ENCODE results near the gene ELL2.
A peak's percentile ranks its signal among the peaks of the same experiment; 100 is the strongest.
"Not testable (repeated sequence)": the region's sequence is repeated elsewhere in the genome, so short reads cannot be mapped to it uniquely, and the experiment has no call there.

ELL2 gene

GRCh38 chr5:95908799-95909198, 52.9 kb downstream of the ELL2 start:
- H3K27ac ChIP-seq (ENCODE audit: poor library complexity, severe bottlenecking) = no peak overlapping the region
- H3K9me3 ChIP-seq (ENCODE audit: severe bottlenecking) = no peaks in the 10 kb centered on the region
- peaks cover 18% of the 10 kb centered on the region for H3K4me1 ChIP-seq (ENCODE audit: insufficient read depth, poor library complexity, severe bottlenecking)
- no peak for DNase-seq (ENCODE audit: low spot score)
- peak; percentile 43; the same call in 2 of the 3 replicates for ATAC-seq (ENCODE audit: low read depth)
- no peak for TF ChIP-seq CTCF (IDR thresholded peaks at IDR 0.05; ENCODE audit: poor library complexity, severe bottlenecking)
- H3K27me3 ChIP-seq (ENCODE audit: insufficient read depth, poor library complexity, severe bottlenecking) = no peaks in the 10 kb centered on the region
- peaks cover 95% of the 10 kb centered on the region for H3K36me3 ChIP-seq (ENCODE audit: low read depth)
- no peak overlapping the region for H3K4me3 ChIP-seq (ENCODE audit: severe bottlenecking)

- Histone ChIP-seq H3K36me3 (ENCODE audit: low read depth) (peaks cover 92% of the 10 kb centered on the region), H3K27me3 (ENCODE audit: insufficient read depth, poor library complexity, severe bottlenecking) (no peaks in the 10 kb centered on the region), H3K4me1 (ENCODE audit: insufficient read depth, poor library complexity, severe bottlenecking) (peaks cover 18% of the 10 kb centered on the region), H3K27ac (ENCODE audit: poor library complexity, severe bottlenecking) (peak overlapping the region; percentile 6), H3K4me3 (ENCODE audit: severe bottlenecking) (no peak overlapping the region), H3K9me3 (ENCODE audit: severe bottlenecking) (no peaks in the 10 kb centered on the region)
- no peak for TF ChIP-seq CTCF (IDR thresholded peaks at IDR 0.05; ENCODE audit: poor library complexity, severe bottlenecking)
- ATAC-seq (ENCODE audit: low read depth) (no peak), DNase-seq (ENCODE audit: low spot score) (no peak)
These were observed 53.6 kb downstream of the ELL2 start for GRCh38 chr5:95907740-95908706.

- no peak for ATAC-seq (ENCODE audit: low read depth)
- Histone ChIP-seq H3K9me3 (ENCODE audit: severe bottlenecking) (no peaks in the 10 kb centered on the region), H3K4me1 (ENCODE audit: insufficient read depth, poor library complexity, severe bottlenecking) (peaks cover 25% of the 10 kb centered on the region), H3K27ac (ENCODE audit: poor library complexity, severe bottlenecking) (peak overlapping the region; percentile 6), H3K27me3 (ENCODE audit: insufficient read depth, poor library complexity, severe bottlenecking) (no peaks in the 10 kb centered on the region), H3K4me3 (ENCODE audit: severe bottlenecking) (no peak overlapping the region), H3K36me3 (ENCODE audit: low read depth) (peaks cover 87% of the 10 kb centered on the region)
- DNase-seq (ENCODE audit: low spot score) = no peak
- no peak for TF ChIP-seq CTCF (IDR thresholded peaks at IDR 0.05; ENCODE audit: poor library complexity, severe bottlenecking)
These were observed 54.5 kb downstream of the ELL2 start for GRCh38 chr5:95907067-95907705.

GRCh38 chr5:95906398-95906797, 55.3 kb downstream of the ELL2 start:
- H3K27me3 ChIP-seq (ENCODE audit: insufficient read depth, poor library complexity, severe bottlenecking); DNase-seq (ENCODE audit: low spot score); H3K9me3 ChIP-seq (ENCODE audit: severe bottlenecking); H3K27ac ChIP-seq (ENCODE audit: poor library complexity, severe bottlenecking); H3K4me3 ChIP-seq (ENCODE audit: severe bottlenecking): not testable (repeated sequence)
- Histone ChIP-seq H3K36me3 (ENCODE audit: low read depth) (peaks cover 83% of the 10 kb centered on the region), H3K4me1 (ENCODE audit: insufficient read depth, poor library complexity, severe bottlenecking) (peaks cover 33% of the 10 kb centered on the region)
- 0 out of 3 replicates have a peak, but pooled peaks have one; percentile 4 for ATAC-seq (ENCODE audit: low read depth)

- no peaks in the 10 kb centered on the region for H3K9me3 ChIP-seq (ENCODE audit: severe bottlenecking)
- DNase-seq (ENCODE audit: low spot score) (no peak), ATAC-seq (ENCODE audit: low read depth) (no peak)
- peaks cover 39% of the 10 kb centered on the region for H3K4me1 ChIP-seq (ENCODE audit: insufficient read depth, poor library complexity, severe bottlenecking)
- no peaks in the 10 kb centered on the region for H3K27me3 ChIP-seq (ENCODE audit: insufficient read depth, poor library complexity, severe bottlenecking)
- no peak overlapping the region for H3K4me3 ChIP-seq (ENCODE audit: severe bottlenecking)
- no peak for TF ChIP-seq CTCF (IDR thresholded peaks at IDR 0.05; ENCODE audit: poor library complexity, severe bottlenecking)
- H3K36me3 ChIP-seq (ENCODE audit: low read depth) = peaks cover 86% of the 10 kb centered on the region
- no peak overlapping the region for H3K27ac ChIP-seq (ENCODE audit: poor library complexity, severe bottlenecking)
These were observed 56.8 kb downstream of the ELL2 start for GRCh38 chr5:95904827-95905226.
